HG02840 (cell line): ENCODE data around the gene ZNF682.
"Not testable (repeated sequence)": the region's sequence is repeated elsewhere in the genome, so short reads cannot be mapped to it uniquely, and the experiment has no call there.

Source experiments
- ATAC-seq: cut with Tn5 transposase; IDR thresholded peaks from one replicate; pipeline ENCODE4 v1.9.1; 2021; ENCODE audit warnings: mild to moderate bottlenecking, moderate library complexity, moderate number of reproducible peaks; ENCODE audit not compliant: unreplicated experiment, low FRiP score

ZNF682 gene

DNA sequence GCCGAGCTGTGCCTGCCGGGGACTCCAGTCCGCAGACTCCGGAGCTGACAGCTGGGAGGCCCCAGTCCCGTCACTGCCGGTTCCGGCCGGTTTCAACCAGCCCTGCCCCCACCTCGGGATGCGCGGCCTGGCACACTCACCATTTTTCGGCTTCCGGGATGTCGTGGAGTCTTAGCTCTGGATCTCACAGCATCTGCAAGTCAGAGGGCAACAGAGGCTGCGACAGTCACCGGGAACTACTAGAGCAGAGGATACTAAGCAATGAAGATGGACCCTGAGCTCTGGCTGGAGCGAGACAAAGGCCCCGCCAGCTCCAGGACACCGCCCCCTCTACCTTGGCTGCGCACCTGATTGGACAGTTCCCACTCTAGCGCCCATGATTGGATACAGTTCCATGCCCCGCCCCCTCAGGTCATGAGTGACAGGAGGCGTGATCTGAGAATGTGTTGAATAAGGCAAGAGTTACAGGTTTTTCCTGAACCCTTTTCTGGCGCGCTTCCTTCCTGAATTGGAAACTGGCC lies at the start of gene ZNF682:
Gene ZNF682, minus strand, starts transcription at position 303 of the 521 bp plus-strand sequence. Its CDS starts 160 bp downstream, at position 143.
- ATAC-seq: peak; percentile 94

GRCh38 chr19:20082876-20083275 lies 43.6 kb upstream of the ZNF682 start:
- not testable (repeated sequence) for ATAC-seq

- ATAC-seq: not testable (repeated sequence)
These were observed 43.0 kb upstream of the ZNF682 start for GRCh38 chr19:20082232-20082833.

- no peak for ATAC-seq
These were observed 41.4 kb upstream of the ZNF682 start for GRCh38 chr19:20080656-20081055.

- no peak for ATAC-seq
These were observed 40.2 kb upstream of the ZNF682 start for GRCh38 chr19:20079476-20079875.

- no peak for ATAC-seq
These were observed 39.3 kb upstream of the ZNF682 start for GRCh38 chr19:20078581-20079031.

GRCh38 chr19:20077791-20078463 lies 38.6 kb upstream of the ZNF682 start, which contains the start of gene ZNF90:
TSS of gene ZNF90 (plus strand) at chr19:20078000. CDS start at chr19:20078133, 133 bp downstream.
- ATAC-seq: peak; percentile 79

GRCh38 chr19:20072936-20073335 lies 33.6 kb upstream of the ZNF682 start:
- no peak for ATAC-seq

GRCh38 chr19:20070691-20071090 lies 31.4 kb upstream of the ZNF682 start:
- no peak for ATAC-seq

GRCh38 chr19:20068559-20068958 lies 29.3 kb upstream of the ZNF682 start:
- not testable (repeated sequence) for ATAC-seq

DNA sequence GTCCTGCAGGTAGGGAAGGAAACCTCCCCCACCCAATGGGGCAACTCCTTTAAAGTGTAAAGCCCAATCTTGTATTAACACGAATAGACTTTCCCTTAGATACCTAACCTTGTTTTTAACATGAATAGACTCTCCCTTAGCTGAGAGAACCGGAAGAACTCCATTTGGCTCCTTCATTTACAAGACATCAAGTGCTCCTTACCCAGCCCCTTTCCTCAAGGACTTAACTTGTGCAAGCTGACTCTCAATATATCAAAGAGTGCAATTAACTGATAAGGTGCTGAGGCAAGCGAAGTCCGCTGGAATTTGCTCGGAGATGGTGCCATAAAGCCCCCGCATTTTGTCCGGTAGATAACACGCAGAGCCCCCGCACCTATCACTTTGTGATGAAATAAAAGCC lies 28.6 kb upstream of the ZNF682 start:
- ATAC-seq: no peak

DNA sequence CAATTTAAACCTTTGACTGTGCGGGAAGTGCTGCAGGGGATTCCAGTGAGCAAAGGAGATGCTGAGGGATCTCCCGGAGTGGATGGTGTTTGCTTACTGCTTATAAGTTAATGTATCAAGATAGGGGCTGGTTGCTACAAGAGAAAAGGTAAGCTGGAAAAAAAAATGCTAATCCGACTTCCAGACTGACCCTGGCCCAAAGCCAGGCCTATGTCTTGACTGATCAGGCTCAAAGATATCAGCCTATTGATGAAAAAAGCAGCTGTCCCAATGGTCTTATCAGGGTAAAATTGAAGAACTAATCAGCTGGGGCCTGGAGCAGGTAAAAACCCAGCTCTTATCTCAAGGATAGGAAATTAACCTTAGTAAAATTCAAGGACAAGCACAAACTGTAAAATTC lies 27.6 kb upstream of the ZNF682 start:
- no peak for ATAC-seq

GRCh38 chr19:20060282-20060681 lies 21.0 kb upstream of the ZNF682 start:
- ATAC-seq: no peak

DNA sequence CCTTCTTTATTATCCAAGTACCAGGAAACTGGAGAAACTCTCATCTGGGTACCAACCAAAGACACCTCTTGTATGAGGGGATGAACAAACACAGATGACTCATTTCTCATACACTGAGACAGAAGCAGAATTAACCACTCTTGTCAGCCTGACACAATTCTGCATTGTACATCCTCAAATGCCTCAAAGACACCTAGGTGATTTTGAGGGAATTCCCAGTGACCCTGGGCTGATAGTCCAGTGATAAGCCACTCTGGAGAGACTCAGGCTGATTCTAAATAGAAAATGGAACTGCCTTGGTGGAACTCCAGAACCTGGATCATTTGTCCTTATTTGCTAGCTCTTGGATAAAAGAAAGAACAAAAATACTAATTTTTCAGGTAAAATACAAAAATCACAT lies 19.4 kb upstream of the ZNF682 start:
- ATAC-seq: not testable (repeated sequence)

- ATAC-seq: peak; percentile 89
These were observed 12.8 kb upstream of the ZNF682 start for GRCh38 chr19:20051841-20052768.

- ATAC-seq: not testable (repeated sequence)
These were observed 6.4 kb upstream of the ZNF682 start for GRCh38 chr19:20045742-20046141.

DNA sequence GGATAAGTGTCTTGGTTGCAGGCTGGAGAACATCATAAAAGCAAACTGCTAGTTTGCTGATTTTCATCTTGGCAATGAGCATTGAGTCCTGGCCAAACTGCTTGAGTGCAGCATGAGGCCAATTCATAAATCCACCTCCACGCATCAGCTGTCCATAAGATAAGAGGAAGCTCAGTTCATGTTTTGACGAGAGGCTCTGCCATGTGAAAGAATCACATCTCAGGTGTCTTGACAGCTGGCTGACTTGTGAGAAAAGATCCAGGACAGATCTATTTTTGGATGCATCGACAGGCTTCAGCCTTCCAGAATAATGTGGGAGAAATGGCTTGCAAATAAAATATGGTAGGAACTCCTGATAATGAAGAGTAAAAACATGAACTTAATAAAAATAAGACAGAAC lies 5.4 kb upstream of the ZNF682 start:
- no peak for ATAC-seq

GRCh38 chr19:20038358-20039202 lies 725 bp downstream of the ZNF682 start:
- ATAC-seq: no peak

GRCh38 chr19:20035935-20036334 lies 3.4 kb downstream of the ZNF682 start:
- no peak for ATAC-seq

DNA sequence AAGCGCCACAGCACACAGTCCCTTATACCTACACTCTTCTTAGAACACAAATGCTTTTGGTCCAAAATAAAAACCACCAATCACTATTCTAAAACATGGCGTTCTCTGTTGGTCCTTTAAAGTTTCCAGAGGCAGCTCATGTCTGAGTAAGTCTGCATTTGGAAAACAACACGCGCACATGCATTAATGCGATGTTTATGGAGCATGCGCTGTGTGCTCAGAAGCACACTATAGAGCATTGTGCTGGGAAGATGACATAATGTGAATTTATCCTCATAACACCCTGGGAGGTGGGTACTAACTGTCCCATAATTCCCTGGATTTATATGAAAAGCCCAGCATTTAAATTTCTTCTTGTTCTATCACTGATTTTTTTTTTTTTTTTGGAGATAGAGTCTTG lies 10.7 kb downstream of the ZNF682 start:
- ATAC-seq: no peak
